A549 (cell line): Measurements from ENCODE around the gene FIGN. TPM values are rescaled to one million over a fixed set of nuclear protein-coding genes. Genes with fewer than 3 reads are reported as not detected.

Experiments
- ATAC-seq, 2 experiments: fragments of 200-7000 bp in 1 of 2; fragments of >200 bp in 1 of 2; cut with Nextera tagmentation in 1 of 2; cut with Tn5 transposase in 1 of 2; 3 replicates each; pipeline versions ENCODE4 v1.8.0 to v1.9.1; 2018 to 2020; ENCODE audit warnings: mild to moderate bottlenecking in 1 of 2, moderate library complexity in 1 of 2
- CTCF ChIA-PET: fragments of 300-600 bp; sonication (Branson Sonifier 250); formaldehyde crosslinking; extraction: SDS; loops from one replicate; lab custom pipeline; 2021; ENCODE audit warnings: antibody characterized with exemption, inconsistent platforms; lab: Yijun Ruan, JAX
- POLR2A ChIA-PET: fragments of 350-600 bp; formaldehyde crosslinking; extraction: SDS; loops from one replicate; lab custom pipeline; 2021; ENCODE audit warnings: antibody characterized with exemption, inconsistent platforms; lab: Yijun Ruan, JAX
- DNase-seq, 2 experiments: peaks; one replicate each; pipeline versions ENCODE4 v3.0.0 to v3.0.0-alpha.2; 2011 to 2016; ENCODE audit warnings: low read depth in 1 of 2, low spot score in 1 of 2
- FAIRE-seq: peaks from 2 replicates; lab custom pipeline; 2011; peaks lifted over from hg19 to GRCh38; lab: Jason Lieb, UNC
- H3K27ac ChIP-seq, 2 experiments: fragments of >200 bp; sonication (Bioruptor Twin); formaldehyde crosslinking; 3 replicates each; pipeline ENCODE4 v1.5.1; 2016 to 2017
- H3K4me1 ChIP-seq: fragments of >200 bp; sonication (Bioruptor Twin); formaldehyde crosslinking; 3 replicates; pipeline ENCODE4 v1.6.1; 2016
- H3K4me2 ChIP-seq: fragments of >200 bp; sonication (Bioruptor Twin); formaldehyde crosslinking; 3 replicates; pipeline ENCODE4 v1.6.1; 2016
- H3K4me3 ChIP-seq: fragments of >200 bp; sonication (Bioruptor Twin); formaldehyde crosslinking; 3 replicates; pipeline ENCODE4 v1.5.1; 2016
- H3K9me3 ChIP-seq: fragments of >200 bp; sonication (Bioruptor Twin); formaldehyde crosslinking; 3 replicates; pipeline ENCODE4 v1.6.1; 2016
- ATOH8 ChIP-seq: fragments of 250-450 bp; sonication (Bioruptor Pico); IDR thresholded peaks from 2 replicates; pipeline ENCODE4 v1.5.0; 2020; ENCODE audit warnings: low read depth, mild to moderate bottlenecking, moderate library complexity
- CBX2 ChIP-seq: fragments of 200-600 bp; sonication (generic); IDR thresholded peaks from 2 replicates; pipeline ENCODE4 v1.6.1; 2016; ENCODE audit warnings: low read depth, mild to moderate bottlenecking, borderline replicate concordance
- CEBPB ChIP-seq, 2 experiments: fragments of >200 bp in 1 of 2; sonication (Bioruptor Twin) in 1 of 2; formaldehyde crosslinking in 1 of 2; IDR thresholded peaks; 2 replicates each; pipeline ENCODE4 v1.6.1; 2012 to 2016
- EHMT2 ChIP-seq: fragments of 200-600 bp; sonication (generic); IDR thresholded peaks from 2 replicates; pipeline ENCODE4 v1.6.1; 2016; ENCODE audit warnings: antibody characterized with exemption, low read depth, mild to moderate bottlenecking, moderate library complexity
- ELK1 ChIP-seq: fragments of 150-350 bp; IDR thresholded peaks from 2 replicates; pipeline ENCODE4 v1.6.1; 2014; ENCODE audit warnings: low read depth, mild to moderate bottlenecking, low read length
- EP300 ChIP-seq, 2 experiments: fragments of >200 bp; sonication (Bioruptor Twin); formaldehyde crosslinking; IDR thresholded peaks; 2 replicates in 1 of 2; 3 replicates in 1 of 2; pipeline ENCODE4 v1.6.1; 2016 to 2017
- ESRRA ChIP-seq: fragments of 150-350 bp; IDR thresholded peaks from 2 replicates; pipeline ENCODE4 v1.6.1; 2014; ENCODE audit warnings: mild to moderate bottlenecking, low read length, borderline replicate concordance
- FOXS1 ChIP-seq: fragments of 250-450 bp; sonication (Bioruptor Pico); IDR thresholded peaks from 2 replicates; pipeline ENCODE4 v1.5.0; 2020; ENCODE audit warnings: mild to moderate bottlenecking, moderate library complexity
- GATA3 ChIP-seq: IDR thresholded peaks from 2 replicates; pipeline ENCODE4 v1.6.1; 2012; ENCODE audit warnings: borderline replicate concordance
- HES2 ChIP-seq: fragments of >200 bp; sonication (Bioruptor Twin); formaldehyde crosslinking; IDR thresholded peaks from 2 replicates; pipeline ENCODE4 v1.6.1; 2016
- HEYL ChIP-seq: fragments of 250-450 bp; sonication (Bioruptor Pico); IDR thresholded peaks from 2 replicates; pipeline ENCODE4 v1.8.0; 2021; ENCODE audit warnings: mild to moderate bottlenecking, moderate library complexity
- HOXA7 ChIP-seq: fragments of 250-450 bp; sonication (Bioruptor Pico); IDR thresholded peaks from 2 replicates; pipeline ENCODE4 v1.5.0; 2020; ENCODE audit warnings: mild to moderate bottlenecking, moderate library complexity
- HOXB5 ChIP-seq: fragments of 250-450 bp; sonication (Bioruptor Pico); IDR thresholded peaks from 2 replicates; pipeline ENCODE4 v1.5.0; 2020; ENCODE audit warnings: mild to moderate bottlenecking, moderate library complexity
- KDM1A ChIP-seq: fragments of 200-600 bp; sonication (generic); IDR thresholded peaks from 2 replicates; pipeline ENCODE4 v1.6.1; 2016; ENCODE audit warnings: low read depth, mild to moderate bottlenecking
- MAFK ChIP-seq: fragments of 450-650 bp; IDR thresholded peaks from 2 replicates; pipeline ENCODE4 v1.6.1; 2014; ENCODE audit not compliant: partially characterized antibody
- MAX ChIP-seq: IDR thresholded peaks from 2 replicates; pipeline ENCODE4 v1.6.1; 2012
- MYC ChIP-seq: IDR thresholded peaks from 2 replicates; pipeline ENCODE4 v1.6.1; 2012; ENCODE audit warnings: mild to moderate bottlenecking, inconsistent platforms, low read length, improper control_type of control experiment, borderline replicate concordance
- POLR2AphosphoS2 ChIP-seq: conservative IDR thresholded peaks from 2 replicates; pipeline ENCODE4 v1.6.1; 2012; ENCODE audit warnings: low read length, improper control_type of control experiment, inconsistent platforms
- RAD21 ChIP-seq, 2 experiments: fragments of >200 bp in 1 of 2; sonication (Bioruptor Twin) in 1 of 2; formaldehyde crosslinking in 1 of 2; IDR thresholded peaks in 1 of 2; conservative IDR thresholded peaks in 1 of 2; 2 replicates in 1 of 2; 3 replicates in 1 of 2; pipeline ENCODE4 v1.6.1; 2012 to 2018; ENCODE audit warnings: inconsistent platforms in 1 of 2
- RARB ChIP-seq: fragments of 250-450 bp; sonication (Bioruptor Pico); IDR thresholded peaks from 2 replicates; pipeline ENCODE4 v1.8.0; 2021; ENCODE audit warnings: mild to moderate bottlenecking, moderate library complexity
- REST ChIP-seq: fragments of 200-600 bp; sonication (generic); IDR thresholded peaks from 2 replicates; pipeline ENCODE4 v1.6.1; 2016; ENCODE audit warnings: antibody characterized with exemption, mild to moderate bottlenecking, moderate library complexity
- RFX5 ChIP-seq: fragments of 450-650 bp; IDR thresholded peaks from 2 replicates; pipeline ENCODE4 v1.7.1; 2014; ENCODE audit warnings: antibody characterized with exemption, mild to moderate bottlenecking, moderate library complexity
- RNF2 ChIP-seq: fragments of 200-600 bp; sonication (generic); IDR thresholded peaks from 2 replicates; pipeline ENCODE4 v1.6.1; 2016; ENCODE audit warnings: low read depth, mild to moderate bottlenecking, antibody characterized with exemption, moderate library complexity, borderline replicate concordance
- SREBF2 ChIP-seq: fragments of 450-650 bp; IDR thresholded peaks from 2 replicates; pipeline ENCODE4 v1.6.1; 2014; ENCODE audit warnings: mild to moderate bottlenecking, moderate library complexity
- ZFP36 ChIP-seq: fragments of 450-650 bp; IDR thresholded peaks from 2 replicates; pipeline ENCODE4 v1.6.1; 2014; ENCODE audit warnings: borderline replicate concordance; ENCODE audit not compliant: partially characterized antibody
- WGBS: methylation state at CpG from one replicate; pipeline ENCODE4 v1.1.6; 2017; ENCODE audit errors: missing lambda C conversion rate; 5-methylcytosine and 5-hydroxymethylcytosine counted together
- polyA plus RNA-seq, 4 experiments: library from polyadenylated mRNA; depleted of rRNA in 3 of 4; stranded (reverse); fragments of >200 nt; fragmentation: RNase III in 1 of 4; extraction: RNeasy Plus Mini Kit Qiagen cat#74134 plus additional on column Dnase treatment in 1 of 4; gene quantifications; 2 replicates in 3 of 4; 3 replicates in 1 of 4; pipeline ENCODE4 v1.2.3, GENCODE V29; 2011 to 2017

FIGN gene
- polyA plus RNA-seq, 2 of the 4 experiments (the other 2 are of a cell fraction): 1.9 to 3.8 TPM

- H3K4me2 ChIP-seq: no peak overlapping the region
- ChIA-PET POLR2A (no interaction called here), CTCF (interaction anchor here (1.2 kb wide), 1 partner anchor 17 kb away, joined by 3 read pairs; no protein-coding TSS in a partner anchor)
- no peaks in the 10 kb centered on the region for H3K9me3 ChIP-seq
- TF ChIP-seq CBX2 (no peak), SREBF2 (no peak)
- ATAC-seq (no peak), DNase-seq (no peak), FAIRE-seq (no peak)
- no peak overlapping the region for H3K27ac ChIP-seq
- no peaks in the 10 kb centered on the region for H3K4me1 ChIP-seq
- H3K4me3 ChIP-seq: no peak overlapping the region
Observed at GRCh38 chr2:163564236-163564635, 171.6 kb downstream of the FIGN start.

GRCh38 chr2:163563336-163563735 lies 172.5 kb downstream of the FIGN start:
- Histone ChIP-seq H3K4me2 (no peak overlapping the region), H3K4me1 (no peaks in the 10 kb centered on the region), H3K9me3 (no peaks in the 10 kb centered on the region), H3K27ac (no peak overlapping the region), H3K4me3 (no peak overlapping the region)
- 61% methylated on average over 3 of the region's 3 CpGs for WGBS
- ChIA-PET POLR2A (no interaction called here), CTCF (no interaction called here)
- no peak for DNase-seq
- ATAC-seq: no peak
- TF ChIP-seq MAX (no peak), MAFK (no peak), EHMT2 (no peak), CEBPB (IDR thresholded peaks at IDR 0.05) (no peak), POLR2AphosphoS2 (no peak), RNF2 (no peak), ATOH8 (no peak), HES2 (no peak), GATA3 (no peak)
- FAIRE-seq: no peak

- no peak for DNase-seq
- ChIA-PET POLR2A (no interaction called here), CTCF (interaction anchor here (0.6 kb wide), 1 partner anchor 791 kb away, joined by 3 read pairs; no protein-coding TSS in a partner anchor)
- no peak for FAIRE-seq
- TF ChIP-seq RARB (CRISPR knock-in tag) (no peak), EP300 (IDR thresholded peaks at IDR 0.05) (no peak)
- no peak overlapping the region for H3K4me3 ChIP-seq
- no peaks in the 10 kb centered on the region for H3K9me3 ChIP-seq
- H3K4me2 ChIP-seq: no peak overlapping the region
- whole genome bisulfite sequencing: 89% methylated on average over 8 of the region's 8 CpGs
- H3K27ac ChIP-seq: no peak overlapping the region
- no peak for ATAC-seq
- no peaks in the 10 kb centered on the region for H3K4me1 ChIP-seq
Observed at GRCh38 chr2:163558251-163559021, 177.4 kb downstream of the FIGN start.

- no peak overlapping the region for H3K27ac ChIP-seq
- no peaks in the 10 kb centered on the region for H3K4me1 ChIP-seq
- no peaks in the 10 kb centered on the region for H3K9me3 ChIP-seq
- WGBS: 84% methylated on average over 2 of the region's 2 CpGs
- FAIRE-seq: no peak
- ChIA-PET POLR2A (no interaction called here), CTCF (no interaction called here)
- H3K4me3 ChIP-seq: no peak overlapping the region
- no peak for DNase-seq
- no peak for ATAC-seq
- H3K4me2 ChIP-seq: no peak overlapping the region
- TF ChIP-seq RAD21 (conservative IDR thresholded peaks at IDR 0.05 in 1 of 2, IDR thresholded peaks at IDR 0.05 in 1 of 2): no peak
- no peak for TF ChIP-seq HEYL (CRISPR knock-in tag)
- TF ChIP-seq HOXB5 (CRISPR knock-in tag): no peak
- no peak for TF ChIP-seq REST
- no peak for TF ChIP-seq ELK1
- TF ChIP-seq KDM1A: no peak
- TF ChIP-seq EHMT2: no peak
- TF ChIP-seq ZFP36: no peak
- TF ChIP-seq HOXA7 (CRISPR knock-in tag): no peak
- TF ChIP-seq RFX5: no peak
- no peak for TF ChIP-seq FOXS1 (CRISPR knock-in tag)
- TF ChIP-seq MAX: no peak
- no peak for TF ChIP-seq RARB (CRISPR knock-in tag)
- no peak for TF ChIP-seq ESRRA
- TF ChIP-seq MYC: no peak
- no peak for TF ChIP-seq SREBF2
Observed at GRCh38 chr2:163556511-163556910, 179.3 kb downstream of the FIGN start.
